Measurements from ENCODE around the gene ARSI.

The ARSI gene

DNA sequence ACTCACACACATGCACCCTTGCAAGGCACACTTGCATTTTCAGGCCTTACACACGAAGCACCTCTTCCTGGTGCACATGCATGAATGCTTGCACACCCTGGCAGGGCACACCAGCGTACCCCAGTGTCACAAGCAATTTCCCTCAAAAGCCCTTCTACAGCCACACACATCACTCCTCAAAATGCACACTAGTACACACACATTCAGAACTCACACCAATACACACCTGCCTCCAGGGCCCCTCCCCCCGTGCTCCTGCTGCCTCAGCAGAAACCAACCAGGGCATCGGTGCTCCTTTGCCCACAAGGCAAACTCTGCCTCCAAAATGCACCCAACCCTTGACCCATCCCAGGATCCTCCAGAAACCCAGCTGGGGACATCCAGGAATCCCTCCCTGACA is 14.3 kb downstream of the ARSI start:
- Histone ChIP-seq H3K27me3 (ENCODE audit: low read depth, low read length) (no peaks in the 10 kb centered on the region), H3K4me1 (ENCODE audit: control insufficient read depth in 1 of 2, insufficient read depth in 2 of 2, low read length in 2 of 2) (no peaks in the 10 kb centered on the region), H3K27ac (ENCODE audit: low read length) (no peak overlapping the region), H3K4me3 (ENCODE audit: low read depth in 1 of 2, low read length in 2 of 2) (no peak overlapping the region), H3K9me3 (ENCODE audit: control insufficient read depth in 1 of 2, low read length in 2 of 2) (no peaks in the 10 kb centered on the region), H3K36me3 (ENCODE audit: control insufficient read depth in 1 of 2, insufficient read depth in 2 of 2, low read length in 2 of 2) (no peaks in the 10 kb centered on the region)

DNA sequence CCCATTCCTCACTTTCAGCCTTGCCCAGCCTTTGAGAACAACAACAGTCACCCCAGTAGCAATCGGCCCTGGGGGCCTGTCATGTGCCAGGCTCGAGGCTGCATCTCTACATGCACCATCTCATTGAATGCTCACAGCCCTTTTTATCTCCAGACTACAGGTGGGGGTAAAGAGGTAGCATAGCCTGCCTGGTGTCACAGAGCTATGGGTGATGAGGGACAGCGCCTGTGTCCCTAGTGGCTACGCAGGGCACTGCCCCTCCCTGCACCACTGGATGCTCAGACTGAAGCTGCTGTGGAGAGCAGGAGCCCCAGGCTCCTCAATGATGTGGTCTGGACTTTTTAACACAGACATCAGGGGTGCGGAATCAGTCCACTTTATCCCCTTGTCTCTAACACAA is 15.9 kb downstream of the ARSI start:
- H3K9me3 ChIP-seq (ENCODE audit: control insufficient read depth in 1 of 2, low read length in 2 of 2): no peaks in the 10 kb centered on the region
- H3K36me3 ChIP-seq (ENCODE audit: control insufficient read depth in 1 of 2, insufficient read depth in 2 of 2, low read length in 2 of 2): no peaks in the 10 kb centered on the region
- H3K4me1 ChIP-seq (ENCODE audit: control insufficient read depth in 1 of 2, insufficient read depth in 2 of 2, low read length in 2 of 2): no peaks in the 10 kb centered on the region
- H3K27me3 ChIP-seq (ENCODE audit: low read depth, low read length): no peaks in the 10 kb centered on the region
- H3K4me3 ChIP-seq (ENCODE audit: low read depth in 1 of 2, low read length in 2 of 2): no peak overlapping the region
- H3K27ac ChIP-seq (ENCODE audit: low read length): no peak overlapping the region

DNA sequence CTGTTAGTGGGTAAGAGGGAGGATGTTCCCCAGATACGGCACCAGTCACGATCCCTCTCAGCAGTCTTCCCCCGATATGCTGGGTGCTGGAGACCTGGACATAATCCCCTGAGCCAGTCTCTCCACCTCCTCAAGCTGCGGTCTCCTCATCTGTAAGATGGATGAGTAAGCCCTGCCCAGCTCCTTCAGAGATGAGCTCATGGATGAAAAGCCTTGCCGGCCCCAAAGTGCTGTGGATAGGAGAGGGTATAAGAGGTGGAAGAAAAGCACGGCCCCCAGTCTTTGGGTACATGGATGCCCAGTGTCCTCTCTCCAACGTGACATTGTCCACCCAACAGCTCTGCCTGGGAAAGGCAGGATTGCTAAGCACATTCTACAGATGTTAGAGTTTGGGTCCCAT is 17.6 kb downstream of the ARSI start:
- Histone ChIP-seq H3K4me1 (ENCODE audit: control insufficient read depth in 1 of 2, insufficient read depth in 2 of 2, low read length in 2 of 2) (no peaks in the 10 kb centered on the region), H3K27me3 (ENCODE audit: low read depth, low read length) (no peaks in the 10 kb centered on the region), H3K9me3 (ENCODE audit: control insufficient read depth in 1 of 2, low read length in 2 of 2) (no peaks in the 10 kb centered on the region), H3K27ac (ENCODE audit: low read length) (no peak overlapping the region), H3K36me3 (ENCODE audit: control insufficient read depth in 1 of 2, insufficient read depth in 2 of 2, low read length in 2 of 2) (no peaks in the 10 kb centered on the region), H3K4me3 (ENCODE audit: low read depth in 1 of 2, low read length in 2 of 2) (no peak overlapping the region)

DNA sequence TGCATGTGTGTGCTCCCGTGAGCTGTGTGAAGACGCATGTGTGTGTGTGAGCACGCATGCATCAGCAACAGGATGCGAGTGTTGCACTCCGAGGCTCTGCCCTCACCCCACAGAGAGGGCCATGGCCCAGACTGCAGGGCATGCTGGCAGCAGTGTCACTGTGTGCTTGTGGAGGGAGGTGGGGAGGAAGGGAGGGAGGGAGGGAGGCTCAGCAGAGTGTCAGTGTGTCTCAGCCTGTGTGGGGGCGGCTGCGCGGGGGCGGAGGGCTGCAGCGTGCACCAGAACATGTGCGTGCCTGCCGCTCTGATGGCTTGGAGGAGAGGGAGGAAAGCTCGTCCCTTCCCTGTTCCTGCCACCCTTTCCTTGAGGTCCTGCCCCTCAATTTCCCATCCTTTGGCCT is 18.4 kb downstream of the ARSI start:
- no peaks in the 10 kb centered on the region for H3K27me3 ChIP-seq (ENCODE audit: low read depth, low read length)
- H3K4me3 ChIP-seq (ENCODE audit: low read depth in 1 of 2, low read length in 2 of 2): no peak overlapping the region
- no peaks in the 10 kb centered on the region for H3K36me3 ChIP-seq (ENCODE audit: control insufficient read depth in 1 of 2, insufficient read depth in 2 of 2, low read length in 2 of 2)
- H3K4me1 ChIP-seq (ENCODE audit: control insufficient read depth in 1 of 2, insufficient read depth in 2 of 2, low read length in 2 of 2): no peaks in the 10 kb centered on the region
- H3K27ac ChIP-seq (ENCODE audit: low read length): no peak overlapping the region
- H3K9me3 ChIP-seq (ENCODE audit: control insufficient read depth in 1 of 2, low read length in 2 of 2): no peaks in the 10 kb centered on the region

DNA sequence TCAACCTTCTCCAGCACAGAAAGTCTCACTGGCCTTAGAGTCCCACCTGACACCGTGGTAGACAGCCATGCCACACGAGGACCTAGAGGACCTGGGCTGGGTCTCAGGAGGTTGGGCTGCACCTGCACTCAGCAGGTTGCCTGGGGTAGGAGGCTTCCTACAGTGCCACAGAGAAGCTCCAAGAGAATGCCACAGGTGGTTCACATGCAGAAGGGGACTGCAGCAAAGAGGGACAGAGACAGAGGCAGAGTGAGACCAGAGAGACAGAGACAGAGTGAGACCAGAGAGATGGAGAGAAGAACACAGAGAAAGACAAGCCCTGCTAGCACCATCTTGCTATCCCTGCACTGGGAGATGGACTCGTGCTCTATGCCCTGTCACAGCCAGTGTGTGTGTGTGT is 18.8 kb downstream of the ARSI start:
- Histone ChIP-seq H3K4me3 (ENCODE audit: low read depth in 1 of 2, low read length in 2 of 2) (no peak overlapping the region), H3K27me3 (ENCODE audit: low read depth, low read length) (no peaks in the 10 kb centered on the region), H3K4me1 (ENCODE audit: control insufficient read depth in 1 of 2, insufficient read depth in 2 of 2, low read length in 2 of 2) (no peaks in the 10 kb centered on the region), H3K27ac (ENCODE audit: low read length) (no peak overlapping the region), H3K9me3 (ENCODE audit: control insufficient read depth in 1 of 2, low read length in 2 of 2) (no peaks in the 10 kb centered on the region), H3K36me3 (ENCODE audit: control insufficient read depth in 1 of 2, insufficient read depth in 2 of 2, low read length in 2 of 2) (no peaks in the 10 kb centered on the region)

DNA sequence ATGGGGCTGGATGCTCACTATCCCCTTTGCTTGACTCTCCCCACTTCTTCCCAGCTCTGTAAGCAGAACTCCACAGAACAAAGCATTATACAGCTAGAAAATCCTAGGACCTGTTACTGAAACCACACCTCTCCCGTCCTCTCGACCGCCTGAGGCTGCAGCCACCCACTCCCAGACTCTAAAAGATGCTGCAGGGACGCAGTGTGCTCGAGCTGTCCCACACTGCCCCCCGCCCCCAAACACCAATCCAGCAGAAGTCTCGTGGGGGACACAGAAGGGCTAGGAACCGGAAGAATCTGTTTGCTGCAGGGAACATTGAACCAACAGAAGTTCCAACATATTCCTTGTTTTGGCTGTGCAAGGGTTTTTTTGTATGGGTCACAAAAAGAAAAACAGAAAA is 20.7 kb downstream of the ARSI start:
- Histone ChIP-seq H3K27me3 (ENCODE audit: low read depth, low read length) (no peaks in the 10 kb centered on the region), H3K9me3 (ENCODE audit: control insufficient read depth in 1 of 2, low read length in 2 of 2) (no peaks in the 10 kb centered on the region), H3K4me3 (ENCODE audit: low read depth in 1 of 2, low read length in 2 of 2) (no peak overlapping the region), H3K36me3 (ENCODE audit: control insufficient read depth in 1 of 2, insufficient read depth in 2 of 2, low read length in 2 of 2) (no peaks in the 10 kb centered on the region), H3K27ac (ENCODE audit: low read length) (no peak overlapping the region), H3K4me1 (ENCODE audit: control insufficient read depth in 1 of 2, insufficient read depth in 2 of 2, low read length in 2 of 2) (no peaks in the 10 kb centered on the region)

DNA sequence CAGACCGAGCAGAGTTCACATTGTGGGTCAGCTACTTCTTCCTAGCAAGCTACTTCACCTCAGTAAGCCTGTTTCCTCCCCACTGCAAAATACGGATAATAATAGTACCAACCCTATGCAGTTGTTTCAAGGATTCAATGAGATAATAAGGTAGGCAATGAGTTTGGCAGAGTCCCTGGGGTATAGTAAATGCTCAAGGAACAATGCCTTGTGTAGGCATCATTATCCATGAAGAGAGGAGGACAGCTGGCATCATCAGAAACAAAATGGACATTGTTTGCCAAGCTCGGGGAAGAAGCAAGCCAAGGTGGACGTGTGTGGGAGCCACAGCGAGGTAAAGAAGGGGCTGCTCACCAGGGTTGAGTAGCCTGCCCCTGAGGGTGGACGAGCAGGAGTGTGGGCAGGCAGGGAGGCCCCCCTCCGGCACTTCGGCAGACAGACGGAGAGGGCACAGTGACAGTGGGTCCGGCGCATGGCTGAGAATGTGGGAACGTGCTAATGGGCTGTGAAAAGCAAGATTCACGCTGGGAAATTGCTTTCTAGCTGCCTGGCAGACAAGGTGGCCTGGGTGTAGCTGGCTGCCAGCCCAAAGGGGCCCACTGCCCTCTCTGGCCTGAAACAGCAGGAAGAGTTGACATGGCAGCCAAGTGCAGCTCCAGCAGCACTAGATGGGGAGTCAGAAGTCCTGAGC is 23.2 kb downstream of the ARSI start:
- no peak overlapping the region for H3K27ac ChIP-seq (ENCODE audit: low read length)
- no peaks in the 10 kb centered on the region for H3K4me1 ChIP-seq (ENCODE audit: control insufficient read depth in 1 of 2, insufficient read depth in 2 of 2, low read length in 2 of 2)
- H3K9me3 ChIP-seq (ENCODE audit: control insufficient read depth in 1 of 2, low read length in 2 of 2): no peaks in the 10 kb centered on the region
- H3K27me3 ChIP-seq (ENCODE audit: low read depth, low read length): no peaks in the 10 kb centered on the region
- H3K36me3 ChIP-seq (ENCODE audit: control insufficient read depth in 1 of 2, insufficient read depth in 2 of 2, low read length in 2 of 2): no peaks in the 10 kb centered on the region
- no peak overlapping the region for H3K4me3 ChIP-seq (ENCODE audit: low read depth in 1 of 2, low read length in 2 of 2)

DNA sequence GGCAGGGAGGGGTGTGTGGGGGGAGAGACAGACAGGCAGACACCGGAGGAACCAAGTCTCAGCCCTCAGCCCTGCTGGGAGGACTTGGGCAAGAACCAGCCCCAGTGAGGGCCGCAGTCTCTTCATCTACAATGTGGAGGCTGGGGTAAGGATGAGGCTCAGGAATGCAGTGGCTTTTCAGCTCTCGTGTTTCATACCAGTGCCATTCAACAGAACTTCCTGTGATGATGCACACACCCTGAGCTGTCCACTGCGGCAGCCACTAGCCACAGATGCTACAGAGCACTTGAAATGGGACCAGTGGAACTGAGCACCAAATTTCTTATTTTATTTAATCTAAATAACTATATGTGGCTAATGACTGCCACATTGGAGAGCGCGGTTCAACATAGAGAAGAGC is 23.8 kb downstream of the ARSI start:
- Histone ChIP-seq H3K27ac (ENCODE audit: low read length) (no peak overlapping the region), H3K9me3 (ENCODE audit: control insufficient read depth in 1 of 2, low read length in 2 of 2) (no peaks in the 10 kb centered on the region), H3K27me3 (ENCODE audit: low read depth, low read length) (no peaks in the 10 kb centered on the region), H3K4me1 (ENCODE audit: control insufficient read depth in 1 of 2, insufficient read depth in 2 of 2, low read length in 2 of 2) (no peaks in the 10 kb centered on the region), H3K4me3 (ENCODE audit: low read depth in 1 of 2, low read length in 2 of 2) (no peak overlapping the region), H3K36me3 (ENCODE audit: control insufficient read depth in 1 of 2, insufficient read depth in 2 of 2, low read length in 2 of 2) (no peaks in the 10 kb centered on the region)

DNA sequence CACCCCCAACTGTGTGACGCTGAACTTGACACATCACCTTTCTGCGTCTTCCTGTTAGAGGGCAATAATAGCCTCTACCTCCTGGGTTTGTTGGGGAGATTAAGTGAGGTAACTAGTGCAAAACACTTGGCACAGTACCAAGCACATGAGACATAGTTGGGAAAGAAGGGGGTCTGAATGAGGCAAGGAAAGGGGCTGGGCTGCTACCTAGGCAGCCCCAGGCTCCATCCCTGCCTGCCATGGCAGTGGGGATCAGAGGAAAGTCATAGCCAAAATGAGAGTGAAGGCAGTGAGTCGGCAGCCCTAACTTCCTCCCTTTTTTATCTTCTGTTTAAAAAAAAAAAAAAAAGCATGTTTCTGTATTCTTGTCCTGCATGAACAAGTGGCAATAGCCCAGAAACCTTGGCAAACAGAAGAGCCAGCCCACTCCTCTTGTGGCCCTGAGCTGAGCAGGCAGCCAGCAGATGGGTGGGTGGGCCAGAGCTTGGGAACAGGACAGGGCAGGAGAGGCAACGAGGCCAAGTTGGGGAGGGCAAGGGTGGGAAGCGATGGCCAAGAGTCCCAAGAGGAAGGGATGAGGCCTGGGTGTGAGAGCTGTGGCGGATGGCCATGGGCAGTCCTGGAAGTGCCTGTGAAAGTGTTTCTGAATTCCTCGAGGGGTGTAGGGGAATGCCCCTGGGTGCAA is 24.5 kb downstream of the ARSI start:
- Histone ChIP-seq H3K36me3 (ENCODE audit: control insufficient read depth in 1 of 2, insufficient read depth in 2 of 2, low read length in 2 of 2) (no peaks in the 10 kb centered on the region), H3K27ac (ENCODE audit: low read length) (no peak overlapping the region), H3K4me3 (ENCODE audit: low read depth in 1 of 2, low read length in 2 of 2) (no peak overlapping the region), H3K27me3 (ENCODE audit: low read depth, low read length) (no peaks in the 10 kb centered on the region), H3K4me1 (ENCODE audit: control insufficient read depth in 1 of 2, insufficient read depth in 2 of 2, low read length in 2 of 2) (no peaks in the 10 kb centered on the region), H3K9me3 (ENCODE audit: control insufficient read depth in 1 of 2, low read length in 2 of 2) (no peaks in the 10 kb centered on the region)

DNA sequence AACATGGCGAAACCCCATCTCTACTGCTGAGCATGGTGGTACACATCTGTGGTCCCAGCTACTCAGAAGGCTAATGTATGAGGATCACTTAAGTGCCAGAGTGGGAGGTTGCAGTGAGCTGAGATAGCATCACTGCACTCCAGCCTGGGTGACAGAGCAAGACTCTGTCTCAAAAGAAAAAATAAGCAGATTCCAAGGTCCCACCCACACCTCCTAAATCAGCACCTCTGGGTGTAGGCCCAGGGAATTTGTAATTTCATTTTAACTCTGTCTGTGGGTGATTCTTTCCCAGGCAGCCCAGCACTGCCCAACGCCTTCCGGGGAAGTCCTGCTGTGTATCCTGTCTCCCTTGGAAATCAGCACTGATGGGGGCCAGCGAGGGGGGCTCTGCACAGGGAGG is 25.7 kb downstream of the ARSI start:
- H3K27me3 ChIP-seq (ENCODE audit: low read depth, low read length): no peaks in the 10 kb centered on the region
- no peak overlapping the region for H3K4me3 ChIP-seq (ENCODE audit: low read depth in 1 of 2, low read length in 2 of 2)
- H3K36me3 ChIP-seq (ENCODE audit: control insufficient read depth in 1 of 2, insufficient read depth in 2 of 2, low read length in 2 of 2): no peaks in the 10 kb centered on the region
- no peak overlapping the region for H3K27ac ChIP-seq (ENCODE audit: low read length)
- H3K4me1 ChIP-seq (ENCODE audit: control insufficient read depth in 1 of 2, insufficient read depth in 2 of 2, low read length in 2 of 2): no peaks in the 10 kb centered on the region
- no peaks in the 10 kb centered on the region for H3K9me3 ChIP-seq (ENCODE audit: control insufficient read depth in 1 of 2, low read length in 2 of 2)

DNA sequence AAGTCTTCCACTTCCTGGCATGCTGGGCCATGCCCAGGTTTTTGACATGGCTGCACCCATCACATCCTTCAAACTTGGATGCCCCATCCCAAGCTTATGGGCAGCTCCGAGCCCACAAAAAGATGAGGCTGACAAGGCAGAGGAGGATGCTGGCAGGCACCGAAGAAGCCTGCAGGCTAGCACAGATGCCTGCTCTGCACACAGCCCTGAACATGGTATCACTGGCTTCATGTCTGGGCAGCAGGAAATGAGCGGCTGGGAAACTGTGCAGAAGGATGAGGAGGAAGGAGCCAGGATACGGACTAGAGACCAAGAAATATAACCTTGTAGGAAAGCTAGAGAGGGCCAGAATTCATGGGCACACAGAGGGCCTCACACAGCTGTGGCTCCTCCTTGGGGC is 27.9 kb downstream of the ARSI start:
- Histone ChIP-seq H3K36me3 (ENCODE audit: control insufficient read depth in 1 of 2, insufficient read depth in 2 of 2, low read length in 2 of 2) (no peaks in the 10 kb centered on the region), H3K4me1 (ENCODE audit: control insufficient read depth in 1 of 2, insufficient read depth in 2 of 2, low read length in 2 of 2) (peaks cover 0 to 10% of the 10 kb centered on the region in 2 donors), H3K9me3 (ENCODE audit: control insufficient read depth in 1 of 2, low read length in 2 of 2) (no peaks in the 10 kb centered on the region), H3K4me3 (ENCODE audit: low read depth in 1 of 2, low read length in 2 of 2) (no peak overlapping the region), H3K27me3 (ENCODE audit: low read depth, low read length) (no peaks in the 10 kb centered on the region), H3K27ac (ENCODE audit: low read length) (no peak overlapping the region)

DNA sequence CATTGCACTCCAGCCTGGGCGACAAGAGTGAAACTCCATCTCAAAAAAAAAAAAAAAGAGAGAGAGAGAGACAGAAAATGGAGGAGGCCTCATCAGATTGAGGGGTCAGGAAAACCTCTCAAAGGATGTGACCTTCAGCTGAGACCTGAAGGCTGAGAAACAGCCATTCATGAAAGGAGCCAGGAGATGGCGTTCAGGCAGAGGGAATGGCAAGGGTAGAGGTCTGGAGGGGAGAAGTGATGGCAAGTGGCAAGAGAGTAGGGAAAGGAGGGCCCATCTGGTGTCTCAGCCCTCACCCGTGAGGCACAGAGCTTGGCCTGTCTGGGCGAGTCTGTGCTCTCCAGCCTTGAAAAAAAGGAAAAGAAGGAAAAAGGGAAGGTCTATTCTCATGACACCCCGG is 30.2 kb downstream of the ARSI start:
- Histone ChIP-seq H3K27ac (ENCODE audit: low read length) (no peak overlapping the region), H3K4me1 (ENCODE audit: control insufficient read depth in 1 of 2, insufficient read depth in 2 of 2, low read length in 2 of 2) (peaks cover 0 to 10% of the 10 kb centered on the region in 2 donors), H3K4me3 (ENCODE audit: low read depth in 1 of 2, low read length in 2 of 2) (no peak overlapping the region), H3K36me3 (ENCODE audit: control insufficient read depth in 1 of 2, insufficient read depth in 2 of 2, low read length in 2 of 2) (no peaks in the 10 kb centered on the region), H3K27me3 (ENCODE audit: low read depth, low read length) (no peaks in the 10 kb centered on the region), H3K9me3 (ENCODE audit: control insufficient read depth in 1 of 2, low read length in 2 of 2) (no peaks in the 10 kb centered on the region)
